Right lobe of liver (tissue), 4 donors: ENCODE data around the gene SNCAIP.

ENCODE experiments used
- POLR2A ChIP-seq: fragments of 450-650 bp; IDR thresholded peaks from one replicate; pipeline ENCODE4 v1.6.1; 2017; ENCODE audit warnings: antibody characterized with exemption, mild to moderate bottlenecking
- TF ChIP-seq, protein P1 (sequence below), 4 donors: fragments of 200-600 bp in 3 of 4; fragments of 450-650 bp in 1 of 4; IDR thresholded peaks; one replicate each; pipeline versions ENCODE4 v1.5.1 to v1.8.0; 2016 to 2022; ENCODE audit warnings: antibody characterized with exemption in 4 of 4, mild to moderate bottlenecking in 2 of 4
- donor health status: DM: no; HTN: no; CAD: no.
- donor health status: DM: no; HTN: no; CAD: no.
- donor health status: DM: no; HTN: yes; CAD: no.

GRCh38 chr5:122354293-122354692 lies 42.3 kb downstream of the SNCAIP start:
- TF ChIP-seq, protein P1, sequence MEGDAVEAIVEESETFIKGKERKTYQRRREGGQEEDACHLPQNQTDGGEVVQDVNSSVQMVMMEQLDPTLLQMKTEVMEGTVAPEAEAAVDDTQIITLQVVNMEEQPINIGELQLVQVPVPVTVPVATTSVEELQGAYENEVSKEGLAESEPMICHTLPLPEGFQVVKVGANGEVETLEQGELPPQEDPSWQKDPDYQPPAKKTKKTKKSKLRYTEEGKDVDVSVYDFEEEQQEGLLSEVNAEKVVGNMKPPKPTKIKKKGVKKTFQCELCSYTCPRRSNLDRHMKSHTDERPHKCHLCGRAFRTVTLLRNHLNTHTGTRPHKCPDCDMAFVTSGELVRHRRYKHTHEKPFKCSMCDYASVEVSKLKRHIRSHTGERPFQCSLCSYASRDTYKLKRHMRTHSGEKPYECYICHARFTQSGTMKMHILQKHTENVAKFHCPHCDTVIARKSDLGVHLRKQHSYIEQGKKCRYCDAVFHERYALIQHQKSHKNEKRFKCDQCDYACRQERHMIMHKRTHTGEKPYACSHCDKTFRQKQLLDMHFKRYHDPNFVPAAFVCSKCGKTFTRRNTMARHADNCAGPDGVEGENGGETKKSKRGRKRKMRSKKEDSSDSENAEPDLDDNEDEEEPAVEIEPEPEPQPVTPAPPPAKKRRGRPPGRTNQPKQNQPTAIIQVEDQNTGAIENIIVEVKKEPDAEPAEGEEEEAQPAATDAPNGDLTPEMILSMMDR (IDR thresholded peaks at IDR 0.05): no peak
- no peak for TF ChIP-seq POLR2A
